Uterus (tissue), 2 donors: ENCODE measurements around the gene COL25A1.

ENCODE experiments used
- CTCF ChIP-seq, 4 experiments: fragments of 200-600 bp in 2 of 4; fragments of 450-650 bp in 2 of 4; sonication (generic) in 2 of 4; IDR thresholded peaks; one replicate each; pipeline ENCODE4 v1.5.1; 2016 to 2019; ENCODE audit warnings: antibody characterized with exemption in 4 of 4, mild to moderate bottlenecking in 2 of 4, moderate library complexity in 1 of 4
- POLR2A ChIP-seq, 2 donors: fragments of 450-650 bp; IDR thresholded peaks; one replicate each; pipeline ENCODE4 v1.6.1; 2016; ENCODE audit warnings: antibody characterized with exemption in 2 of 2, mild to moderate bottlenecking in 1 of 2, moderate library complexity in 1 of 2

DNA sequence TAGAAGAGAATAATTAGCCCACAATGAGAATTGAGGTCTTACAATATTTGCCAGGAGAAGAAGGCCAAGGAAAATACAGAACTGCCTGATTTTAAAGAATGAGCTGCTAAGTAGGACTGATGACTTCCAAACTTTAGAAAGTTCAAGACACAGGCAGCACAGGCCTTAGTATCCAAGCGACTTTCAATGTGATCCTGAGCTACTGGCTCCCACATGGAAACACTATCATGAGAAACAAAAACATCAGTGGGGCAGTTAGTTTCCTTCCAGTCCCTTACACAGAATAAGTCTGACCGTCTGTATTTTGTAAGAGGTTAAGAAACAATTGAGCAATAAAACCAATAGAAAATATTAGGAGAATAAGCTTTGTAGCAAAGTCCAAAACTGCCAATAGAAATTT lies 251.4 kb downstream of the COL25A1 start:
- TF ChIP-seq POLR2A (IDR thresholded peaks at IDR 0.05) (no peak), CTCF (IDR thresholded peaks at IDR 0.05) (no peak)
